ENCODE results near the gene RTF1.

Gene RTF1

GRCh38 chr15:41490355-41490754, 73.5 kb downstream of the RTF1 start:
- peak; percentile 41 for DNase-seq

DNA sequence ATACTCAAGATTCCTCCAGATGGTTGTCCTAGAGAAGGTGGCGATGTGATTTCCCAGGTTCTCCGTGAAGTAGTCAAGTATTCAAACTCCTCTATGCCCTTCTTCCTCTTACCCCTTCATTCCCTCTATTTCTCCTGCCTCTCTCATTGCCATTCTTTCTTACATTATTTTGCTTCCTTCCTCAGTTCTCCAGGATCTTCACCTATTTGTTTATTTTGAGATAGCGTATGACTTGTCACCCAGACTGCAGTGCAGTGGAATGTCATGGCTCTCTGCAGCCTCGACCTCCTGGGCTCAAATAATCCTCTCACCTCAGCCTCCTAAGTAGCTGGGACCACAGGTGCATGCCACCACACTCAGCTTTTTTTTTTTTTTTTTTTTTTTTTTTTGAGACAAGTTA, 75.0 kb downstream of the RTF1 start:
- no peak for DNase-seq

- no peak for DNase-seq
These were observed 75.8 kb downstream of the RTF1 start for GRCh38 chr15:41492597-41493204.

DNA sequence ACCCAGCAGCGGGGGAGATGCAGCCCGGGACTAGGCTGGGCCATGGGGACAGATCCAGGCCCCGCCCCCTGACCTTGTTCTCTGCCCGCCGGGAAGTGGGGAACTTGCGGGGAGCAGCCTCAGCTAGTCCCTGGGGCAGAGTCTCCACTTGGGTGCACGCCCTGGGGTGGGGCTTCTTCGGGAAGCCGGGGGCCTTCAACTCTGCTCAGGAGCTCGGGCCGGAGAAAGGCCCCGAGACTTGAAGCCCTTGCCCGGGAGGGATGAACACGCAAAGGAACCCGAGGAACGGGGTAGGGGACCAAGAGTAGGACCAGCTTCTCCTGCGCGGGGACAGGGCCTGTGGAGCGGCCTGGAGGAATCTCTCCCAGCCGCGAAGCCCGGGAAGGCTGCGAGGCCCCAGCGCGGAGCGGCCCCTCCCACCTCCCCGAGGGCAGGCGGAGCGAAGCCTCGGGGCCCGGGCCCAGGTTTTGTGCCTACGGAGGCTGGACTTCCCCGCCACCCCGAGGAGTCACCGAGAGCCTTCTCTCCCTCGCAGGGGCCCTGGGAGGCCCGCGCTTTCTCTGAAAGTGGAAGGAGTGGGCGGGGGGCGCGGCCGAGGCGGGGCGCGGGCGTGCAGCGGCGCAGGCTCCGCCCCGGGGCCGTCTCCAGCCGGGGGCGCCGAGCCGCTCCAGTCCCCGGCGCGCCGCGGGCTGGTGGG, 76.5 kb downstream of the RTF1 start, which contains the start of gene ITPKA:
Gene ITPKA, plus strand, starts transcription at position 670 of the 697 bp plus-strand sequence. CDS start 54 bp downstream, outside the sequence.
- DNase-seq: peak; percentile 88

DNA sequence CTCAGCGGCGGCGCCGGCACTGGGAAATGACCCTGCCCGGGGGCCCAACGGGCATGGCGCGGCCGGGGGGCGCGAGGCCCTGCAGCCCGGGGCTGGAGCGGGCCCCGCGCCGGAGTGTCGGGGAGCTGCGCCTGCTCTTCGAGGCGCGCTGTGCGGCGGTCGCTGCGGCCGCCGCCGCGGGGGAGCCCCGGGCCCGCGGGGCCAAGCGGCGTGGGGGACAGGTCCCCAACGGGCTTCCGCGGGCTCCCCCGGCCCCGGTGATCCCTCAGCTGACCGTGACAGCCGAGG, 77.0 kb downstream of the RTF1 start:
- DNase-seq: no peak

- no peak for DNase-seq
These were observed 77.5 kb downstream of the RTF1 start for GRCh38 chr15:41494190-41494921.

DNA sequence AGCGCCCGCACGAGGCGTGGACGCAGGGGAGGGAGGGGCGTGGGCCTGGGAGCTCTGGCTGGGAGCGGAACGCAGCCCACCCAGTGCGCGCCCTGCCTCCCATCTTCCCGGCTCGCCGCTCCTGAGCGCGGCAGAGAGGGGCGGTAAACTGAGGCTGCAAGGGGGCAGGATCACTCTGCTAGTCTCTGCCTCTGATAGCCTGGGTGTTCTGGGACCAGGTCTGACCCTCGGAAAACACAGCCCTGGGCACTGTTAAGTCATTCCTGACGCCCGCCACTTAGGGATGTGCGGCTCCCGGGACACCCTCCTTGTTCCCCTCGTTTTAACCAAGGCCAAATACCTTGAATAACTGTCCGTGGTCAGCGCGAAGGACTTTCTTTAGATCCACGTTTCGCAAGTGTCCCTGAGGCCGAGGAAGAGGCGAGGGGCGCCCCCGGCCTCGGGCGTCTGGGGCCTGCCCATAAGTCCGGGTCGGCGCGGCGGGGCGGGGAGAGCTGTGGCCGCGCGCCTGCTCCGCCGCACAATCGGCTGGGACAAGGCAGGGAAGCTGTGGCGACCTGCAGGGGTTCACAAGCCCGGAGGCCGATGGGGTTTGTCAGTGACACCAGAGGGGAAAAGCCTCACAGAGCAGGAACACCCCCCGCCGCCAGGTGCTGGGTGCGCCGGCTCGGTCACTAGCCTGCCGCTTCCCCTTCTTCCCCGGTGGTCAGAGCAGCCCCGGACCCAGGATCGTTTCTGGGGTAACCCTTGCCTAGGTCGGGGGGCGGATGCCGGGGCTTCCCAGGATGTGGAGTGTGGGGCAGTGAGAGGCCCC, 78.2 kb downstream of the RTF1 start:
- no peak for DNase-seq

DNA sequence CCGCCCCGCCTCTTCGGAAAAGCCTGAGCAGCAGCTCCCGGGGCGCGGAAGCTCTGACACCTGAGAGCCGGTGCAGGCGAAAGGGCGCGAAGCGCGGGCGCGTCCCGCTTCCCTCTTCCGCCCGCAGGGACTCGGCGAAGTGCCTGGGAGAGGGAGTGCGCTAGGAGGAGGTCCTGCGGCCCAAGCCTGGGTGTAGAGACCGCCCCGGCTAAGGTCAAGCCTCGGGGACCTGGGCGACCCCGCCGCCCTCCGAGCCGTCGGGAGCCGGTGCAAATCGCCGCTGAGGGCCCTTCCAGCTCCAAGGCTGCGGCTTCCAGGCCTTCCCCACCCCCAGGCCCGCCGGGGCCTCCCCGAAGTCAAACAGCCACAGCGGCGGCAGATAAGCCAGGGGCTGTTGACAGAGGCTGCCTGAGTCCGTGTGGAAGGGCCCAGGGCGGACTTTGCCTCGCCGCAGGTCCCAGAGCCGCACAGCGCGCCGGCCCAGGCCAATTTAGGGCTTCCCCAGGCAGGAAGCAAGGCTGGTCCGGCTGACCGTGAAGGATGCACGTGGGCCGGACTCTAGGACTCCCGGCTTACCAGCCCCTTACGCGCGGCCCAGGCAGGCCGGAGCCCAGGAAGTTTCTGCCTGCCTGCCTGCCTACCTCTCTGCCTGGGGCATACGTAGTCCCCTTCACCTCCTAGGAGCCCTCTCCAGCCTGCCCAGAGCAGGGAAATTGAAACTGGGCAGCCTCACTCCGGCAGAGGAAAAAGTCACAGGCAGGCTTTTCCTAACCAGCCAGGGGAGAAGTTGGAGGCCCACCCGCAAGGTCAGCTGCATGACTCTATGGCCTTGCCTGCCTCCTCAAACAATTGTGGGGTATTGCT, 79.1 kb downstream of the RTF1 start:
- DNase-seq: no peak

DNA sequence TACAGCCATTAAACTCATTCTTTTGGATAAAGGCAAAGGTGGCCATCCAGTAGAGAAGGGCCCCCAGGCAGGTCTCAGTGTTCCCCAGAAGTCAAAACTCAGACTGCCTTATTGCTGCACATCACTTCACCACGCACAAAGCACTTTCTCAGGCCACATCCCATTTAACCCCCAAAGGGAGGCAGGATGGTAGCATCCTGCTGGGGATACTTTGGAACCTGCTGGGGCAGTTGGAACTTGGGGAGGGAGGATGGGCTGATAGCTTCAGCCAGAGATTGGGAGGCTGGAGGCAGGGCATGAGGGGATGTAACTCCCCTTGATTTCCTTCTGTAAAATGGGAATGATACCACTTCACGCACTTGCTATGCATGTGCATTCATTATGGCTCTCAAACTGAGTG, 81.8 kb downstream of the RTF1 start:
- DNase-seq: no peak

- DNase-seq: no peak
These were observed 82.4 kb downstream of the RTF1 start for GRCh38 chr15:41499109-41499851.

GRCh38 chr15:41501191-41501917, 84.5 kb downstream of the RTF1 start:
- no peak for DNase-seq

GRCh38 chr15:41501931-41502794, 85.3 kb downstream of the RTF1 start:
- no peak for DNase-seq

DNA sequence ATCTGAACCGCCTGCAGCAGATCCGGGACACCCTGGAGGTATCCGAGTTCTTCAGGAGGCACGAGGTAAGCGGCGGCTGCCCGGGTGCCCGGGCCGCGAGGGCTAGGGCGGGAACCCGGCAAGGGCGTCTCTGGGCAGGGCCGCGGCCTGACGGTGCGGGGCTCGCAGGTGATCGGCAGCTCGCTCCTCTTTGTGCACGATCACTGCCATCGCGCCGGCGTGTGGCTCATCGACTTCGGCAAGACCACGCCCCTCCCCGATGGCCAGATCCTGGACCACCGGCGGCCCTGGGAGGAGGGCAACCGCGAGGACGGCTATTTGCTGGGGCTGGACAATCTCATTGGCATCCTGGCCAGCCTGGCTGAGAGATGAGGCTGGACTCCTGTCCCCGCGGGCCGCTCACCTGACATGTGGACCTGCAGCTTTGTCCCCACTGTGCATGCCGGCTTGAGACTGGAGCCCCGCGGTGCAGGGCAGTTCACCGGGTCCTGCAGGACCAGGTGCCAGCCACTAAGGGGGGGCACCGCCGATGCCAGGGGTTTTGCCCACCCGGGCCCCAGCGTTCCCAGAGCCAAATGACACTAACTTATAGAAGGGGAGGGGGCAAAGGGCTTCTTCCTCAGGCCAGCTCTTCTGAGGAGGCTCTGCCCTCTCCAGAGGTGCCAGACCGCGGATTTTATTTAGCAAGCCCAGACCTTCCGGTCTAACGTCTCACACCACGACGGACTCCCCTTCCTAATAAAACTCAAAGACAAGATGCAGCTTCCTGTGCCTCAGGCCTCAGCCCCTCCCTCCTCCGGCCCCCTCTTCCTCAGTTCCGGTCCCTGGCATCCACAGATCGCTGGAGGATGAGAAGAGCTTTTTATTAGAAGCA, 86.1 kb downstream of the RTF1 start:
- DNase-seq: no peak

GRCh38 chr15:41503669-41504010, 86.7 kb downstream of the RTF1 start:
- no peak for DNase-seq

GRCh38 chr15:41504751-41505492, 88.0 kb downstream of the RTF1 start:
- no peak for DNase-seq

- no peak for DNase-seq
These were observed 88.9 kb downstream of the RTF1 start for GRCh38 chr15:41505776-41506175.

DNA sequence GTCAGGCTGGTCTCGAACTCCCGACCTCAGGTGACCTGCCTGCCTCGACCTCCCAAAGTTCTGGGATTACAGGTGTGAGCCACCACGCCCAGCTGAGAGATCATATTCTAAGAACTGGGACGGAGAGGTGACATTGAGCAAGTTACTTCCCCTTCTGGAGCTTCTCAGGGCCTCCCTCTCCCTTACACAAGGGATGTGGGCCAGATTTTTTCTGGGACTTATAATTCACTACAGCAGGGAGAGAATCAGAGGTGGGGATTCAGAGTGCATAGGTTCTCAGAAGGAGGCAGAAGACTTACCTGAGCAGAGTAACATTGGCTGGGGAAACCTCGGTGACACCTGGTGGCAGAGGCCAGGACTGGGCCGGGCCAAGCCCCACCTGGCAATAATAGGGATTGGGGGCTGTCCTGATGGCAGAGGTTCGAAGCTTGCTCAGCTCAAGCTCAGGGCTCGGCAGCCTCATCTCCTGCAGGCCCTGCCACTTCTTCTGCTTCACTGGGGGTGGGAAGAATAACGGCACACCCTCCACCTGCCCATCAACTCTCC, 90.0 kb downstream of the RTF1 start:
- no peak for DNase-seq

DNA sequence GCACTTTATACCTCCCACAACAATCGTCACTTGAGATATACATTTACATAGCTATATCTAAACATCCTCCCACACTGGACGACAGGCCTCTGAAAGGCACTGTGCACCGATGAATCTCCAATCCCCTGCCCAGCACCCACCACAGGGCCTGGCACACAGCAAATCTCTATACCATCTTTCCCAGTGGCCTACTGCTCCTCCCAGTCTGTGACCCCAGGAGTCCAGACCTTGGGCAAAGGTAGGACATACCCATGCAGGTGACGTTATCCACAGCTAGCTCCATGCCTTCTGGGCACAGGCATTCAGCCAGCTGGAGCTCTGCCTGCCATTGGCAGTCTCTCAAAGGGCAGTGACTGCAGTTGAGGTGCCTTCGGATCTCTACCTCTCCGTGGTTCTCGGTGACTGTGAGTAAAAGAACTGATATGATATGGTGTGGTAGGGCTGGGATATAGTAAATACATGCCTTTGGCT, 91.0 kb downstream of the RTF1 start:
- DNase-seq: no peak
